GM21526 (cell line): ENCODE results near the gene LDHD.
A peak's percentile ranks its signal among the peaks of the same experiment; 100 is the strongest.

Experiments used
- ATAC-seq: cut with Tn5 transposase; IDR thresholded peaks from one replicate; pipeline ENCODE4 v1.9.1; 2021; ENCODE audit warnings: moderate library complexity; ENCODE audit not compliant: unreplicated experiment, low FRiP score

Gene LDHD

GRCh38 chr16:75083813-75084212 is 32.8 kb downstream of the LDHD start:
- ATAC-seq, result no peak

GRCh38 chr16:75081179-75081859 is 35.3 kb downstream of the LDHD start:
- ATAC-seq, result no peak

GRCh38 chr16:75080205-75081029 is 36.2 kb downstream of the LDHD start:
- ATAC-seq, result no peak

- ATAC-seq, result no peak
Observed at GRCh38 chr16:75079346-75079926, 37.1 kb downstream of the LDHD start.

- no peak for ATAC-seq
Observed at GRCh38 chr16:75078886-75079285, 37.7 kb downstream of the LDHD start.

- no peak for ATAC-seq
Observed at GRCh38 chr16:75075688-75076268, 40.8 kb downstream of the LDHD start.

GRCh38 chr16:75074920-75075687 is 41.5 kb downstream of the LDHD start:
- ATAC-seq, result peak; percentile 96

- ATAC-seq, result no peak
Observed at GRCh38 chr16:75074304-75074793, 42.2 kb downstream of the LDHD start.

- ATAC-seq, result no peak
Observed at GRCh38 chr16:75073545-75074303, 42.9 kb downstream of the LDHD start.

GRCh38 chr16:75072239-75072947 is 44.2 kb downstream of the LDHD start:
- no peak for ATAC-seq

- ATAC-seq, result no peak
Observed at GRCh38 chr16:75071621-75072020, 45.0 kb downstream of the LDHD start.

- no peak for ATAC-seq
Observed at GRCh38 chr16:75070012-75070841, 46.4 kb downstream of the LDHD start.

GRCh38 chr16:75068085-75069031 is 48.2 kb downstream of the LDHD start:
- no peak for ATAC-seq

GRCh38 chr16:75066861-75067447 is 49.6 kb downstream of the LDHD start:
- no peak for ATAC-seq

- no peak for ATAC-seq
Observed at GRCh38 chr16:75065521-75066149, 50.9 kb downstream of the LDHD start.

- ATAC-seq, result no peak
Observed at GRCh38 chr16:75065149-75065505, 51.5 kb downstream of the LDHD start.
